Neural cell (in vitro differentiated cells): ENCODE data around the gene LY6G5B.

Source experiments
- CTCF ChIP-seq: fragments of 450-650 bp; IDR thresholded peaks from 2 replicates; pipeline ENCODE4 v1.5.1; 2014; ENCODE audit warnings: antibody characterized with exemption, mild to moderate bottlenecking, moderate library complexity; ENCODE audit not compliant: poor library complexity, severe bottlenecking
- MXI1 ChIP-seq: fragments of 450-650 bp; conservative IDR thresholded peaks from 2 replicates; pipeline ENCODE4 v1.6.1; 2014; ENCODE audit warnings: antibody characterized with exemption, mild to moderate bottlenecking; ENCODE audit not compliant: poor library complexity, severe bottlenecking
- POLR2AphosphoS5 ChIP-seq: IDR thresholded peaks from 2 replicates; pipeline ENCODE4 v1.6.1; 2012
- REST ChIP-seq: IDR thresholded peaks from 2 replicates; pipeline ENCODE4 v1.6.1; 2012; ENCODE audit warnings: borderline replicate concordance
- TAF1 ChIP-seq: IDR thresholded peaks from 2 replicates; pipeline ENCODE4 v1.6.1; 2012; ENCODE audit warnings: low read depth

- no peak for TF ChIP-seq POLR2AphosphoS5
- no peak for TF ChIP-seq CTCF
- TF ChIP-seq TAF1 = no peak
- TF ChIP-seq MXI1 = no peak
- TF ChIP-seq REST = no peak
Observed at GRCh38 chr6:31662124-31662723, 7.6 kb upstream of the LY6G5B start.
